Liver (tissue), 9 donors: Measurements from ENCODE around the gene LRRC71. TPM values are rescaled to one million over a fixed set of nuclear protein-coding genes. Genes with fewer than 3 reads are reported as not detected.

ENCODE experiments used
- DNase-seq: peaks from one replicate; pipeline ENCODE4 v3.0.0-alpha.2; 2017; ENCODE audit warnings: low spot score
- H3K27ac ChIP-seq, 2 donors: one replicate each; pipeline ENCODE4 v1.7.0; 2013; ENCODE audit warnings: inconsistent platforms in 2 of 2, low read length in 2 of 2, control low read depth in 1 of 2, low read depth in 1 of 2, mild to moderate bottlenecking in 1 of 2
- H3K27me3 ChIP-seq, 4 donors: one replicate each; pipeline versions ENCODE4 v1.6.1 to v1.7.0; 2013; ENCODE audit warnings: low read length in 3 of 4, inconsistent platforms in 1 of 4, mild to moderate bottlenecking in 1 of 4, moderate library complexity in 1 of 4; ENCODE audit not compliant: control insufficient read depth in 4 of 4, insufficient read depth in 4 of 4
- H3K36me3 ChIP-seq, 4 donors: one replicate each; pipeline versions ENCODE4 v1.6.1 to v1.7.0; 2013; ENCODE audit warnings: low read length in 3 of 4, mild to moderate bottlenecking in 3 of 4, low read depth in 1 of 4, moderate library complexity in 1 of 4; ENCODE audit not compliant: control insufficient read depth in 4 of 4, insufficient read depth in 3 of 4
- H3K4me1 ChIP-seq, 4 donors: one replicate each; pipeline versions ENCODE4 v1.6.1 to v1.7.0; 2013; ENCODE audit warnings: low read length in 3 of 4, mild to moderate bottlenecking in 3 of 4, moderate library complexity in 1 of 4; ENCODE audit not compliant: control insufficient read depth in 4 of 4, insufficient read depth in 4 of 4
- H3K4me3 ChIP-seq, 3 donors: one replicate each; pipeline versions ENCODE4 v1.6.1 to v1.7.0; 2013; ENCODE audit warnings: low read length in 3 of 3, control low read depth in 1 of 3, low read depth in 1 of 3, mild to moderate bottlenecking in 1 of 3
- H3K9ac ChIP-seq, 2 donors: one replicate each; pipeline ENCODE4 v1.7.0; 2013; ENCODE audit warnings: low read length in 2 of 2, mild to moderate bottlenecking in 2 of 2, moderate library complexity in 2 of 2, control low read depth in 1 of 2, low read depth in 1 of 2
- H3K9me3 ChIP-seq, 4 donors: one replicate each; pipeline versions ENCODE4 v1.6.1 to v1.7.0; 2013; ENCODE audit warnings: low read length in 3 of 4; ENCODE audit not compliant: control insufficient read depth in 4 of 4
- ATF3 ChIP-seq: IDR thresholded peaks from 2 replicates; pipeline ENCODE4 v1.6.1; 2016; ENCODE audit warnings: antibody characterized with exemption
- CTCF ChIP-seq: fragments of 150-350 bp; IDR thresholded peaks from 2 replicates; pipeline ENCODE4 v1.5.1; 2017; ENCODE audit warnings: improper control_type of control experiment, low read depth, low read length; ENCODE audit not compliant: missing input control
- EGR1 ChIP-seq, 2 donors: IDR thresholded peaks; 2 replicates each; pipeline ENCODE4 v1.6.1; 2016 to 2018; ENCODE audit warnings: antibody characterized with exemption in 2 of 2, low read depth in 2 of 2
- FOXA1 ChIP-seq: IDR thresholded peaks from 2 replicates; pipeline ENCODE4 v1.6.1; 2016; ENCODE audit warnings: antibody characterized with exemption
- FOXA2 ChIP-seq: IDR thresholded peaks from 2 replicates; pipeline ENCODE4 v1.6.1; 2016; ENCODE audit warnings: antibody characterized with exemption
- GABPA ChIP-seq, 2 donors: IDR thresholded peaks in 1 of 2; conservative IDR thresholded peaks in 1 of 2; 2 replicates each; pipeline ENCODE4 v1.6.1; 2016; ENCODE audit warnings: antibody characterized with exemption in 2 of 2, mild to moderate bottlenecking in 1 of 2, moderate library complexity in 1 of 2
- HNF4A ChIP-seq, 2 donors: conservative IDR thresholded peaks; 2 replicates each; pipeline ENCODE4 v1.6.1; 2016; ENCODE audit warnings: antibody characterized with exemption in 2 of 2, mild to moderate bottlenecking in 2 of 2
- HNF4G ChIP-seq: IDR thresholded peaks from 2 replicates; pipeline ENCODE4 v1.6.1; 2016; ENCODE audit warnings: antibody characterized with exemption
- JUND ChIP-seq, 2 donors: IDR thresholded peaks; 2 replicates each; pipeline ENCODE4 v1.6.1; 2016; ENCODE audit warnings: antibody characterized with exemption in 2 of 2
- MAX ChIP-seq: IDR thresholded peaks from 2 replicates; pipeline ENCODE4 v1.6.1; 2016; ENCODE audit warnings: antibody characterized with exemption
- NR2F2 ChIP-seq: IDR thresholded peaks from 2 replicates; pipeline ENCODE4 v1.6.1; 2016; ENCODE audit warnings: antibody characterized with exemption
- RAD21 ChIP-seq, 2 donors: IDR thresholded peaks; 2 replicates each; pipeline ENCODE4 v1.6.1; 2016; ENCODE audit warnings: antibody characterized with exemption in 2 of 2, mild to moderate bottlenecking in 2 of 2
- REST ChIP-seq: IDR thresholded peaks from 2 replicates; pipeline ENCODE4 v1.6.1; 2016; ENCODE audit warnings: antibody characterized with exemption, mild to moderate bottlenecking
- RXRA ChIP-seq, 2 donors: IDR thresholded peaks; 2 replicates each; pipeline ENCODE4 v1.6.1; 2017 to 2018; ENCODE audit warnings: antibody characterized with exemption in 2 of 2, mild to moderate bottlenecking in 1 of 2
- SP1 ChIP-seq: IDR thresholded peaks from 2 replicates; pipeline ENCODE4 v1.6.1; 2018; ENCODE audit warnings: antibody characterized with exemption, mild to moderate bottlenecking
- TAF1 ChIP-seq: conservative IDR thresholded peaks from 2 replicates; pipeline ENCODE4 v1.6.1; 2016; ENCODE audit warnings: antibody characterized with exemption, mild to moderate bottlenecking
- YY1 ChIP-seq: IDR thresholded peaks from 2 replicates; pipeline ENCODE4 v1.6.1; 2016; ENCODE audit warnings: antibody characterized with exemption, mild to moderate bottlenecking
- ZBTB33 ChIP-seq: IDR thresholded peaks from 2 replicates; pipeline ENCODE4 v1.6.1; 2016; ENCODE audit warnings: antibody characterized with exemption
- WGBS: extraction: QIAGEN DNeasy Blood & Tissue Kit; methylation state at CpG from one replicate; pipeline ENCODE4 v1.1.7; 2013; 5-methylcytosine and 5-hydroxymethylcytosine counted together
- polyA plus RNA-seq, 2 donors: library from polyadenylated mRNA; stranded (reverse) in 1 of 2; unstranded in 1 of 2; fragments of 200-250 nt in 1 of 2; fragments of >200 nt in 1 of 2; fragmentation: Nextera tagmentation in 1 of 2; extraction: Ambion mirVana in 1 of 2; gene quantifications; one replicate each; pipeline versions ENCODE4 v1.2.1 to v1.2.3, GENCODE V29; 2013 to 2015
- total RNA-seq, 2 donors: library from RNA; depleted of rRNA; stranded (reverse); fragments of >200 nt; gene quantifications; one replicate each; pipeline ENCODE4 v1.2.3, GENCODE V29; 2014
- donor health status: healthy.
- donor health status: healthy.
- donor health status: healthy.
- donor health status: healthy.
- donor health status: healthy.

LRRC71 gene
- total and polyA plus RNA-seq, 4 donors: 0.10 TPM; not detected in 3

- no peak for TF ChIP-seq CTCF
- TF ChIP-seq GABPA (IDR thresholded peaks at IDR 0.05 in 1 of 2, conservative IDR thresholded peaks at IDR 0.05 in 1 of 2): no peak
Observed at GRCh38 chr1:156975084-156975483, 54.7 kb downstream of the LRRC71 start (continued).

- Histone ChIP-seq H3K4me1 (no peaks in the 10 kb centered on the region), H3K27me3 (no peaks in the 10 kb centered on the region), H3K4me3 (no peak overlapping the region), H3K9ac (no peak overlapping the region), H3K9me3 (no peaks in the 10 kb centered on the region), H3K27ac (no peak overlapping the region), H3K36me3 (peaks cover 5 to 42% (median 35%) of the 10 kb centered on the region in 4 donors)
- DNase-seq: no peak
- 64% methylated on average over 4 of the region's 4 CpGs for WGBS
- no peak for TF ChIP-seq RXRA (IDR thresholded peaks at IDR 0.05)
- no peak for TF ChIP-seq TAF1
- no peak for TF ChIP-seq ZBTB33
- TF ChIP-seq CTCF: no peak
- no peak for TF ChIP-seq YY1
- no peak for TF ChIP-seq FOXA1
- TF ChIP-seq RAD21 (IDR thresholded peaks at IDR 0.05): no peak
- TF ChIP-seq REST: no peak
- no peak for TF ChIP-seq GABPA (IDR thresholded peaks at IDR 0.05 in 1 of 2, conservative IDR thresholded peaks at IDR 0.05 in 1 of 2)
- no peak for TF ChIP-seq MAX
- no peak for TF ChIP-seq HNF4A (conservative IDR thresholded peaks at IDR 0.05)
- TF ChIP-seq SP1: no peak
- TF ChIP-seq NR2F2: no peak
- no peak for TF ChIP-seq HNF4G
- no peak for TF ChIP-seq FOXA2
- TF ChIP-seq ATF3: no peak
- no peak for TF ChIP-seq JUND (IDR thresholded peaks at IDR 0.05)
- TF ChIP-seq EGR1 (IDR thresholded peaks at IDR 0.05; ENCODE audit: low read depth in 2 of 2): no peak
Observed at GRCh38 chr1:156980551-156980950, 60.1 kb downstream of the LRRC71 start.
